ENCODE measurements around the gene FAM72B. TPM values are rescaled to one million over a fixed set of nuclear protein-coding genes. Genes with fewer than 3 reads are reported as not detected.
A peak's percentile ranks its signal among the peaks of the same experiment; 100 is the strongest.
"Not testable (repeated sequence)": the region's sequence is repeated elsewhere in the genome, so short reads cannot be mapped to it uniquely, and the experiment has no call there.

The FAM72B gene
- total RNA-seq, 4 donors from 2014 or later: 0.66 to 1.3 (median 1.2) TPM

DNA sequence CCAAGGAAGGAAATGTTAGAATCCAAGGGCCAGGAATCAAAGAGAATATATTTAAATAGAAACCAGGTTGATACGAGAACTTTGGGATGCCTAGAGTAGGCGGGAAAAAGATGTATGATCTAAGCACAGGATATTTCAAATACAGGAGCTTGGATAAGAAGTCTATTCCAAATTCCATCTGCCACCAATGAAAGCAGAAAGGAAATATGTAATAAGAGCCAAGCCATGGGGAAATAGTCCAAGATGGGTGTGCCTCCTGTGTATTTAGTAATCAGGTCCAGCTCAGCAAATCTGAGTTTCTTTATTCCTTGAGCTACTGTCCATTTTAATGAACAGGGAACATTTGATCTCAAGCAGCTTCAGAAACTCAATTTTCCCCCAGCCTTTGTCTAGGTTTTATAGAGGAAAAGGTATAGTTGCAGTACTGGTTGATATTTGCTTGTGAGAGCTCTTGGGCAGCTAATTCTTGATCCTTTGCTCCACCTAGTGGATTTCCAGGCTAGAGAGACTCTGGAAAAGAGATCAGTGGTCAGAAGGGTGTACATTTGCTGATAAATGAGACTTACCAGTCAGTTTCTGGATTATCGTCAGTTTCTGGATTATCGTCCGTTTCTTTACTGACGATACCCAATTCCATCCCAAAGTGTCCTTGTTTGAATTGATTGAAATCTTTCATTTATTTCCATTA lies 28.3 kb downstream of the FAM72B start:
- not testable (repeated sequence) for H3K27ac ChIP-seq, H3K4me1 ChIP-seq, H3K9me3 ChIP-seq, H3K36me3 ChIP-seq, H3K4me3 ChIP-seq, H3K27me3 ChIP-seq
- peak in 1 of 2 donors; percentile 47 for DNase-seq (ENCODE audit: low spot score in 2 of 2)
- TF ChIP-seq, protein P1, sequence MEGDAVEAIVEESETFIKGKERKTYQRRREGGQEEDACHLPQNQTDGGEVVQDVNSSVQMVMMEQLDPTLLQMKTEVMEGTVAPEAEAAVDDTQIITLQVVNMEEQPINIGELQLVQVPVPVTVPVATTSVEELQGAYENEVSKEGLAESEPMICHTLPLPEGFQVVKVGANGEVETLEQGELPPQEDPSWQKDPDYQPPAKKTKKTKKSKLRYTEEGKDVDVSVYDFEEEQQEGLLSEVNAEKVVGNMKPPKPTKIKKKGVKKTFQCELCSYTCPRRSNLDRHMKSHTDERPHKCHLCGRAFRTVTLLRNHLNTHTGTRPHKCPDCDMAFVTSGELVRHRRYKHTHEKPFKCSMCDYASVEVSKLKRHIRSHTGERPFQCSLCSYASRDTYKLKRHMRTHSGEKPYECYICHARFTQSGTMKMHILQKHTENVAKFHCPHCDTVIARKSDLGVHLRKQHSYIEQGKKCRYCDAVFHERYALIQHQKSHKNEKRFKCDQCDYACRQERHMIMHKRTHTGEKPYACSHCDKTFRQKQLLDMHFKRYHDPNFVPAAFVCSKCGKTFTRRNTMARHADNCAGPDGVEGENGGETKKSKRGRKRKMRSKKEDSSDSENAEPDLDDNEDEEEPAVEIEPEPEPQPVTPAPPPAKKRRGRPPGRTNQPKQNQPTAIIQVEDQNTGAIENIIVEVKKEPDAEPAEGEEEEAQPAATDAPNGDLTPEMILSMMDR (IDR thresholded peaks at IDR 0.05): peak in 2 of 5 experiments; percentile 10 to 20
- WGBS, 2 donors: 70 to 72% methylated on average over 6 of the region's 6 CpGs

DNA sequence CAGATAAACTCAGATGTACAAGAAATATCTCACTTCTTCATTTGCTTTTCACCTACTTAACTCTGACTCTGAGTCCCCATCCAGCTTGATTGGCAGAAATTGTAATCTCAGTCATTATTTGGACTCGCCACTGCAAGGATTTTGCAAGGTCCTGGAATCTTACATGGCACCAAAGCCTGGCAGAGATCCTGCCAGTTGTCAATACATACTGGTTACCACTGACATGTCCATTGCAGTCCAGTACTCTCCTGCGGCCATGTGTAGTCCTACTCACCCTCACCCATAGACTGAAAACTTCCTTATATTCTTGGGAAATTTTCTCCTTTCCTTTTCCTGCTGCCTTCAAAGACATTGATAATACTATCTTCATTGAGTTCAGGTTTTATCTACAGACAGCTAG lies 29.3 kb downstream of the FAM72B start:
- WGBS, 2 donors: 100% methylated on average over 1 to 2 of the region's 2 CpGs
- not testable (repeated sequence) for H3K9me3 ChIP-seq

DNA sequence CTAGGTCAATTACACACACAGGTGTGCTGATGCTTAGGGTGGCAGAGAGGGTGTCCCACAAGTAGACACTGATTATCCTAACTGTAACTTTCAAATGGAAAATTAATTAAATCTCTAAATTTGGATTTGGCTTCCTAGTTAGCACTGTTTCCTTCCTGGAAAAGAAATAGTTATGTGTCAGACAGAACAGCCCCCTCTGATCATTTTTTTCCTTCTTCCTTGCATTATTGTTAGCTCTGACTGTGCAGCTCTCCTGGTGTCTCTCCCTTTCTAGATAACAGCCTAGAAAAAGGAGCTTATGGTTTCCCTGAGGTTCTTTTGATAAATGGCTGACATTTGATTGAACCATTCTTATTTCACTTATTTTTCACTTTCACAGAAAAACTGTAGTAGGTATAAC lies 31.4 kb downstream of the FAM72B start:
- not testable (repeated sequence) for H3K4me3 ChIP-seq; H3K27me3 ChIP-seq; H3K9me3 ChIP-seq; H3K36me3 ChIP-seq; H3K27ac ChIP-seq; DNase-seq (ENCODE audit: low spot score in 2 of 2); H3K4me1 ChIP-seq

More for the DNA sequence above, 29.3 kb downstream of the FAM72B start:
- H3K27me3 ChIP-seq; H3K4me3 ChIP-seq; DNase-seq (ENCODE audit: low spot score in 2 of 2); H3K36me3 ChIP-seq; H3K4me1 ChIP-seq; H3K27ac ChIP-seq: not testable (repeated sequence)

DNA sequence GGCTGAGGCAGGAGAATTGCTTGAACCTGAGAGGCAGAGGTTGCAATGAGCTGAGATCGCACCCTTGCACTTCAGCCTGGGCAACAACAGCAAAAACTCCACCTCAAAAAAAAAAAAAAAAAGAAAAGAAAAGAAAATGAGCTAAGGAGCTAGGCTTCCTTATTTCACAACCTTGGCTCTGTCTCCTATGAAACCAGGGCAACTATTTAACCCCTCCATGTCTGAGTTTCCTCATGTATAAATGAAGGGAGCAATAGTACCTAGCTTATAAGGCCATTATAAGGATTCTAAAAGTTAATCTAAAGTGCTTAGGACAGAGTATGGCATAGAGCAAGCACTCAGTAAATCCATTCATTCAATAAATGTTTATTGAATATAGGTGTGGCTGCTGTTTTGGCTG lies 32.8 kb downstream of the FAM72B start:
- H3K4me1 ChIP-seq; H3K36me3 ChIP-seq; H3K9me3 ChIP-seq; DNase-seq (ENCODE audit: low spot score in 2 of 2); H3K27me3 ChIP-seq; H3K27ac ChIP-seq; H3K4me3 ChIP-seq: not testable (repeated sequence)
- 71 to 75% methylated on average over 1 of the region's 1 CpG for WGBS, 2 donors

DNA sequence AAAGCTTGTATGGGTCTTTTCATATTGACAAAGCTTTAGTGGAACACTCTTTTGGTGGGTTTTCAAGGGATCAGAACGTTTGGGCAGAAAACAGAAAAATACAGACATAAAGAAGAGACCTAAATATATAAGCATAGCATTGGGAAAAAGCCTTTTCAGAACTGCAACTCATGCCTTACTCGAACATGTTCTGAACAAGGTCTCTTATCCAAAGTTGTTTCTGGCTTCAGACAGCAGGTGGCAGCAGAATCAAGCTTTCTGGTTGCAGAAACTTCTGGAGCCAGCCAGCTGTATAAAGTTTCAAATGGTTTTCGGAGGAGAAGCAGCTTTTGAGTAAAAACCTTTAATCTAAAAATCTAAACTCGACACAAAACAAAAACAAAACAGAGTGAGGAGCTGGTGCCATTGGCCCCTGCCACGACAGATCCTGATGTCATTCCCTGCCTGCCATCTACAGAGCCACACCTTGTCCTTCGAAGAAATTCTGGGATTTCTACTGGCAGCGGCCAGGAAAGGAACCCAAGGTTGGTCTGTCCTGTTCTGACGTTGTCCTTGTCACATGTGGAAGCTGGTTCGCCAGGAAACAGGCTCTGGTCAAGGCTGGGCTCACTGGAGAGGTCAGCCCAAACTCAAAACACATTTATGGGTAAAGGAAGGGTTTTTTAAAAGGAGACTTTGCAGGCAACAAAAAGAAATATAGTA lies 35.5 kb downstream of the FAM72B start:
- H3K36me3 ChIP-seq; H3K27me3 ChIP-seq; H3K4me1 ChIP-seq; DNase-seq (ENCODE audit: low spot score in 2 of 2); H3K4me3 ChIP-seq; H3K27ac ChIP-seq; H3K9me3 ChIP-seq: not testable (repeated sequence)
- WGBS, 2 donors: 0% methylated on average over 2 of the region's 9 CpGs
- TF ChIP-seq, protein P1 (IDR thresholded peaks at IDR 0.05): peak in 1 of 5 experiments; percentile 5

DNA sequence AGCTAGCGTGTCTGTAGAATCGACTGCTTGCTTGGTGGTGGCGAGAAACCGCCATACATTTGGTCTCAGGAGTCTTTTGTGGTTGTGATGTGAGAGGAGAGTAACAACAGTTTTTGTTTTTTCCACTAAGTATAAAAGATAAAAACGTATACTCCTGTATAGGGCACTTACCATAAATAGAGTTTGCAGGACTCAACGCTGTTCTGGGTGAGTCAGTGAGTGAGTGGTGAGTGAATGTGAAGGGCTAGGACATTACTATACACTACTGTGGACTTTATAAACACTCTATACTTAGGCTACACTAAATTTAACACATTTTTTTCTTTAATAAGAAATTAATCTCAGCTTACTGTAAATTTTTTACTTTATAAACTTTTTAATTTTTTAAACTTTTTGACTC lies 43.7 kb downstream of the FAM72B start:
- not testable (repeated sequence) for H3K36me3 ChIP-seq; H3K27ac ChIP-seq; H3K9me3 ChIP-seq; H3K27me3 ChIP-seq; H3K4me1 ChIP-seq; H3K4me3 ChIP-seq; DNase-seq (ENCODE audit: low spot score in 2 of 2)
- WGBS, 2 donors: no CpG with 5 or more reads among the region's 6 CpGs

DNA sequence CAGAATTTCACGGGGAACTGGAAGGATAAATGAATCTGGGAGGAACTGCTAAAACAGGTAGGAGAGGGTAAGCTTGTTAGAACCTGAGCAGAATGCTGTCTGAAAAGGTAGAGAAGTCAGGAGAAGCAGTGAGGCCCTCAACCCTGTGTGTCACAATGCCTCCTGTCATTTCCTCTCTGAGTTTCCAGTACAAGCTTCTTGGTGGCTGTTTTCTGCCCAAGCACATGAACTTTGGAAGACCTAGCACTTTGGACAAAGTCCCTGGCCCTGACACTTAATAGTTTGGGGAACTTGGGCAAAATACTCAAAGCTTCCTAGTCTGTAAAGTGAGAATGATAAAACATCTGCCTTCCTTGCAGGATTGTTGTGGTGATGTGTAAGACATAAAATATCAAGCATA lies 52.6 kb downstream of the FAM72B start:
- H3K27ac ChIP-seq; H3K4me3 ChIP-seq; H3K27me3 ChIP-seq; H3K4me1 ChIP-seq; DNase-seq (ENCODE audit: low spot score in 2 of 2); H3K9me3 ChIP-seq; H3K36me3 ChIP-seq: not testable (repeated sequence)
- no CpG with 5 or more reads among the region's 1 CpG for WGBS, 2 donors

DNA sequence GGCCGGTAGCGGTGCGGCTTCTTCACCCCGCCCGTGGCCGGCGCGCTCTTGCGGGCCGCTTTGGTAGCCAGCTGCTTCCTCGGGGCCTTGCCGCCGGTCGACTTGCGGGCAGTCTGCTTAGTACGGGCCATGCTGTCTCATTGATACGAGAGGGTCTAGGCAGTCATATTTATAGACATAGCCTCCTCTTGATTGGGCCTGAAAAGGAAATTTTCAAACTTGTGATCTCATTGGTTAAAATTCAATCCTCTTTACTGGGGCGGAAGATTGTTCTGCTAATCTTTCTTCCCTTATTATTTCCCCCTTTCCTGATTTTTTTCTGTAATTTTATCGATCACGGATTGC lies 65.7 kb downstream of the FAM72B start:
- not testable (repeated sequence) for H3K27me3 ChIP-seq; H3K9me3 ChIP-seq; H3K4me1 ChIP-seq; H3K36me3 ChIP-seq; DNase-seq (ENCODE audit: low spot score in 2 of 2)
- peak overlapping the region; percentile 36 to 74 (median 56) for H3K27ac ChIP-seq
- peak overlapping the region in 3 of 4 donors; percentile 30 to 58 (median 32) for H3K4me3 ChIP-seq
- WGBS, 2 donors: 0 to 2% methylated on average over 2 to 10 of the region's 20 CpGs

Other genes with a start within 250 kb of the FAM72B start
- gene SRGAP2C, start 635 bp upstream of the FAM72B start, total RNA-seq: 10 to 100 TPM; 42.0 to 70.4 (median 50.8) TPM

Measured in tibial nerve (tissue), 4 donors.